Ammon's horn (tissue), 1 donor: ENCODE measurements around the gene MAPRE3.

ENCODE experiments used
- DNase-seq: peaks from one replicate; pipeline ENCODE4 v3.0.0-alpha.2; 2016; ENCODE audit warnings: low spot score

The MAPRE3 gene

DNA sequence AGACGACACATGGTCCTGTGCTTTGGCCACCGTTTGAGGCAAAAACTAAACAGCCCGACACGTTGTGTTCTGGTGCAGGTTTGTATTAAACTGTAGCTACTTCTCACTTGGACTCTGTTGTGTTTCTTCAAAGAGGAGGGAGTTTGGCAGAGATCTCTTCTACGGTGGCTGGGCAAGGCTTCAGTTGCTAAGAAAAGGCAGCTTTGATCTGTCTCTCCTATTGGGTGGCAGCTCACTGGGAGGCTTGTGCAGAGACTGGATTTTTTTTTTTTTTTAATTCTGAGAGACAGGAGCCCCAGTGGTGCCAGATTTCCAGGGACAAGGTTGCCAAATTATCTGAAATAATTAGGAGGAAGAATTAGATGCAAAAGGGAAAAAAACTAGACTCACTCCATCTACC is 20.2 kb upstream of the MAPRE3 start:
- DNase-seq = no peak

DNA sequence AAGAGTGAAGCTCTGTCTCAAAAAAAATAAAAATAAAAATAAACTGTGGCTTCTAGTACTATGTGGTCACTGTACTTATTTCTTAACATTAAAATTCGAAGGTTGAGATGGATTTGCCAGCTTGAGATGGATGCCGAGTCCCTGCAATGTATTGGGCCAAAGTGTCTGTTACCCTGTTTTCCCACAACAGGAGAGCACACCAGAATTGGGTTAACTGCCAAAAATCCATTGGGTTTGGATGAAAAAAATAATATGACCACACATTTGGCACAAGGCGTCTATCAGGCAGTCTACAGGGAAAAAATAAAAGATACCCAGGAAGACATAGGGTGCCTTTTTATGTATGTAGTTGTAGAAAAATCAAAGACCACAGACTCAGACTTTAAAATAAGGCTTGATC is 19.2 kb upstream of the MAPRE3 start:
- DNase-seq = no peak

DNA sequence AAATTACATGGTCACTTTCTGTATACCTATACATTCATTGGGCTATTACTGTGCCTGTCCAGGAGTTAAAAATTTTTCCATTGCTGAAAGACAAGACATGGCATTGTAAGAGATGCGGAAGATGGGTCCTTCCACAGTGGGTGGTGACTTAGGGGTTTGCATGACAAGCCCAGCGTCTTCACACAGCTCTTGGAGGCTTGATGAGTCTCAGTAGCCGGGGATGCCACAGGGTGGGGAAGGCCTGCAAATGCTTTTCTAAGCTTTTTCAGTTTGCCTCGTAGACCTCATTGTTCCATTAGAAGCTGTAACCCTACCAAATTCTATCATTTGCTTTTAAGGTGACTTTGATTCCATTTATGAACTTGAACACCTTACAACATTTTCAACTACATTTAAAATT is 18.1 kb upstream of the MAPRE3 start:
- no peak for DNase-seq

DNA sequence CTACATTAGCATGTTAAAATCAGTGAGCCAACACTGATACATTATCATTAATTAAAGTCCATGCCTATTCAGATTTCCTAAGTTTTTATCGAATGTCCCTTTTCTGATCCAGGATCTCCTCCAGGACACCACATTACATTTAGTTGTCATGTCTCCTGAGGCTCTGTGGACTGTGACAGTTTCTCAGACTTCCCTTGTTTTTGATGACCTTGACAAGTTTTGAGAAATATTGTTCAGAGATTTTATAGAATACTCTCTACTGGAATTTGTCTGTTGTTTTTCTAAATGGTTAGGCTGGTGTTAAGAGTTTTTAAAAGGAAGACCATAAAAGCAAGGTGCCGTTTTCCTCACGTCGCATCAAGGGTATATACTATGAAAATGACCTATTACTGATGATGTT is 16.3 kb upstream of the MAPRE3 start:
- no peak for DNase-seq

- DNase-seq = no peak
Observed at GRCh38 chr2:26957041-26957440, 13.4 kb upstream of the MAPRE3 start.

DNA sequence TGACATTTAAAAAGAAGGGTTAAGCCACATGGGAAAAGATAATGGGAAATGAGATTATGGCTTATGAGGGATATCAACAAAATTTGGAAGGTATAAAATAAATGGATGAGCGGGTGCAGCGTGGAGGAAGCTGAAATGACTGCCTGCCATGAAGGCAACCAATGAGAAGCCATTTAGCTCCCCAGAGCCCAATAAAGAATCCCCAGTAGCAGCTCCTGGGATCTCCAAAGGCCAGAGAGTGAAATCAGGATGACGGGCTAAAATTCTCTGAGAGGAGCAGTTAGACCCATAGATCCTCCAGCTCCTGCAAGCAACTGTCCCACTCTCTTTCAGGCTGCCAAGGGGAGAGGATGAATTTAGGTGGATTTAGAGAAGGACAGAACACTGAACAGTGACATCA is 12.9 kb upstream of the MAPRE3 start:
- no peak for DNase-seq

GRCh38 chr2:26959331-26959730 is 11.1 kb upstream of the MAPRE3 start:
- DNase-seq = no peak

GRCh38 chr2:26964446-26965130 is 5.8 kb upstream of the MAPRE3 start:
- no peak for DNase-seq

GRCh38 chr2:26968001-26968400 is 2.4 kb upstream of the MAPRE3 start:
- no peak for DNase-seq

DNA sequence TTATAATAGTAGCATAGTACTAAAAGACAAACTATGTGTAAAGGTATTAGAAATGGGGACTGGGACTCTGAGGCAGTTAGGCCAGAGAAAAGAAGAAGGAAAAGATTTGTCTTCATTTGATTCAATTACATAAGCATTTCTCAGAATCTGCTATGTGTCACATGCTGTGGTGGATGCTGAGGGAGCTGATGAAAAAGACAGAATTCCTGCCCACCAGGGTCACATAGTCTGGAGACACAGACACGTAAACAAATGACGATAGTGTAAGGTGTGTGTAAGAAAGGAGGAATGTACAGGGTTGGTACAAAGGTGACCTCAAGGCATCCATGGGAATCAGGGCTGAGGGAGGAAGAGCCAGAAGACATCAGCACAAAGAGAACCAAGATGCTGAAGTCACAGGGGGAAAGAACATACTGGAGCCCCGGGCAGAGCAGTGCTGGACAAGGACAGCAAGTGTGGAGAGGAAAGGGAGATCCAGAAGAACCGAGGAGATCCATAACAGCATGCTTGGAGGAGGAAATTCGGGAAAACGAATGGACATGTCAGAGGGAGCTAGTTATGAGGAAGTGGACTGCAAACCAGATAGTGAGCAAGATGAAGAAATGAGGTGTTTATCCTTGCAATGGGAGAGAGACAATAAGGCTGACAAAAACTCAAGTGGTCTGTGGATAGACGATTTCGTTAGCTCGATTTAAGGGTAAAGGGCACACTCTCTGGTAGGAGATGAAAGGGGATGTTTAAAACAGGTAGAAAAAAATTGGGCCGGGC is 1.2 kb upstream of the MAPRE3 start:
- no peak for DNase-seq

DNA sequence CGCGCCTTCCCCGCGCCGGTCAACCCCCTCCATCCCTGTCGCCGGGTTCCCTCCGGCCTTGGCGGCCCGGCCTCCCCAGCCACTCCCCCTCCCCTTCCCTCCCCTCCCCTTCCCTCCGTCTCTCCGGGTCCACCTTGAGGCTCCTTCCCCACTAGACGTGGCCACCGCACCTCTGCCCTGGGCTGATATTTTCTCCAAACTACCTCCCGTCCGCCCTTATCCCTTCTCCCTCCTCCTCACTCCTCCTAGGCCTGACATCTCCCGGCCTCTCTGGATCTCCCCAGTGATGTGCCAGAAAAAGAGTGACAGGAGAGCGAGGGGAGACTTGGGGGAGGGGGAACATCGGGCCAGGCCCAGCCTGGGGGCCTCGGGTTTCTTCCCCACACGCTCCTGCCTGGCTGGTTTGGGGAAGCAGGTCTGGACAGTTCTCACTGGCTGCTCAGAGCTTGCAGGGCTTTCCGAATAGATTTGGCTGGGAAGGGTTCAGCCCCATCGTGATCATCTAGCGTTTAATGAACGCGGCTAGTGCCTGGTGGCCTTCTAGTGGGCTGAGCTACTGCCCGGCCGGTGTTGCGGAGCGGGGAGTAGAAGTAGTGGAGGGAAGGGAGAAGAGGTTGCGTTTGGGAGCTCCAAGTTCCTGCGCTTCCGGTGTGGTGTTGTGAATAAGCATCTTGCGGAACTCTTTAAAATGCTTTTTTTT is 641 bp downstream of the MAPRE3 start:
- peak; percentile 30 for DNase-seq

DNA sequence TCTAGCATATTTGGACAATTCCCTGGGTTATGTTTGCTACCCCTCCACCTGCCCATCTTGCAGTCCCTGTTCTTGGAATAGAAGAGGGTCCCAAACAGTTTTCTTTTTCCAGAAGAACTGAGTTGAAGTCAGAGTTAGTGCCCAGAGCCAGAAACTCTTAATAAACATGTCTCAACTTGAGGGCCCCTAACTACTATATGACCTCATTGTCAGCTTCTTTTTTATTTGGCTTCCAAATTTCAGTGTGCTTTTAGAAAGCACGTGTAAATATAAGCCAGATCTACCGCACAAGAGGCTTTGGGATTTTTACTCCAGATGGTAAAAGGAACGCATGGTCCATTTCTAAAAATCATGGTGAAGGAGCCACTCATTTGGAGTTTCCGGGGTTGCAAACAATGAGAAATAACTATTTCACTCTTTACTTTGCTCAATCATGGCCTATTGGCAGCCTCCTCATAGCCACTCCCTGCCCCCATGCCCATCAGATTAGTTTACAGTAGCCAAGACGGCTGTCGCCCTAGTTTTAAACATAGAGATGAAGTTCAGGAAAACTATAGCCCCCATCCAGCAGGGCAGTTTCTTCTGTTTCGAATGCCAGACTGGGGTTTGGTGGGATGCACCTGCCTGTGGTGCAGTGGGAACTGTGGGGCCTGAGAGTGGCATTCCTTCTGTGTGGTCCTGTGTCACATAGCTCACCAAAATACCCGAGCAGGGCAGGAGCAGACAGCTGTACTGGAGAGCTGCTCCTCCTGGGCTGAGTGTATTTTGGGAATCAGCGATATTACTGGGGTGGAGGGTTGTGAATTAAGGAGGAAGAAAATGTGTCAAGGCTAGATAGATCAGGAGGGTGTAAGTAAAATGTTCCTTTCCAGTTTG is 1.7 kb downstream of the MAPRE3 start:
- no peak for DNase-seq

GRCh38 chr2:26974352-26974751 is 3.9 kb downstream of the MAPRE3 start:
- no peak for DNase-seq

DNA sequence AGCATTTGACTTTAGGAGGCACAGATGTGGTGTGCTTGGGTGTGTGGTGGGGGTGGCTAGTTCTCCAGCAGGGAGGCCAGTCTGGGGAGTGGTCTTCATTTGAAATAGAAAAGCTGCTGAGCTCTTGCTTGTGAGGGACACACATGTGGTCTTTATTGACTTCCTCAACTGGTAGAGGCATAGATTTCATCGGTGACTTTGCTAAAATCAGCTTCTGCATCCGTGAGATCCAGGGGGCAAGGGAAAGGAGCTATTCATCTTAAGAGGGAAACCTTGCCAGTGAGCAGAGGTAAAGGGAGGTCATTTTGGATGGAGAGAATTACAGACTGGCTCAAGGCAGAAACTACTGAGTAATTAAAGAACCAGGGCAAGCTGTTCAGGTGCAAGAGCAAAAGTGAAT is 4.7 kb downstream of the MAPRE3 start:
- no peak for DNase-seq

DNA sequence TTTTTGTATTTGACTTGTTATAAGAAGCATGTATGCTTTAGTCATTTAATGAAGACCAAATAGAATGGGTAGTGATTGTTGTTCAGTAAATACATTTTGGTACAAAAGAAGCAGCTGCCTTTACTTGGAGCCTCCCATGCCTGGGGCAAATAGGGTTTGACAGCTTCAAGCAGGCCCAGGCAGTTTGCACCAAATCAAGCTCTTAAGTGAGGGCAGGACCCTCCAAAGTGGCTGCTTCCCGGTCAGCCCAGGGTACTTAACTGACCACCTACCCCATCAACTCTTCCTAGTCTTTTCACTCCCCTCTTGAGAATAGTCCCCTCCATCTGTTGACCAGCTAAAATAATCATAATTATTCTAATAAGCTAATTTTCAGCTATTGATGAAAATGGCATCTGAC is 5.2 kb downstream of the MAPRE3 start:
- no peak for DNase-seq

DNA sequence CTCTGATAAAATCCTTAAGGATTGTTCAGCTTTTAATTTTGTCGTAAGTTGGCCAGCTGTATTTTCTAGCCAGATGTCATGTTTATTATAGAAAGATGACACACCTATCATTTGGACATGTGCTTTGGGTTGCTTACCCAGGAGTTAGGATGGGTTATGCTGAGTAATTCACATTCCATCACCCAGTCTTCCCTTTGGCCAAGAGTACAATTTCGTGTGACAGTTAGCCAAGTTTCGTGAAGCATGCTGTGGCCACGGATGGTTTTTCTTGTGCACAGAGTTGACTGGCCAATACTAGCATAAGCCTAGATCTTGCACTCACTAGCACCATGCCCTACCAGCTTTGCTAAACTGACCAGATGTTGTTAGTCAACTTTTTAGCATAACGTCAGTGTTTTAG is 5.8 kb downstream of the MAPRE3 start:
- DNase-seq = no peak

- no peak for DNase-seq
Observed at GRCh38 chr2:26977012-26977411, 6.6 kb downstream of the MAPRE3 start.

- DNase-seq = no peak
Observed at GRCh38 chr2:26978061-26978596, 7.7 kb downstream of the MAPRE3 start.

DNA sequence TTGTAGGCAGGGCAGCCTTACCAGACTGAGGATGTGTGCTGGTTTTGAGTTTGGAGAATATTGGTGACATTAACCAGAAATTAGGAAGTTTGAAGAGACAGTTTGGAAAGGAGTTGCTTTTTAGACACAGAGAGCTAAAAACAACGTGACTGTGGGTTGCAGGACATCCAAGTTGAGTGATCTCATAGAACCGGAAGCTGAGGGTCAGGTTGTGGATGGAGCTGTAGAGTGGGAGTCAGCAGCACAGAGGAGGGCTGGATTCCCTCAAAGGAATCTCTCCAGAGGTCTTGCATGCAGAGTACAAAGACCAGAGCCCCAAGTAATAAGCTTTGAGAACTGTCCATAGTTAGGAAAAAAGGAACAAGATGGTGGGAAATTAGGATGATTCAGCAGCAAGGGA is 9.3 kb downstream of the MAPRE3 start:
- no peak for DNase-seq

DNA sequence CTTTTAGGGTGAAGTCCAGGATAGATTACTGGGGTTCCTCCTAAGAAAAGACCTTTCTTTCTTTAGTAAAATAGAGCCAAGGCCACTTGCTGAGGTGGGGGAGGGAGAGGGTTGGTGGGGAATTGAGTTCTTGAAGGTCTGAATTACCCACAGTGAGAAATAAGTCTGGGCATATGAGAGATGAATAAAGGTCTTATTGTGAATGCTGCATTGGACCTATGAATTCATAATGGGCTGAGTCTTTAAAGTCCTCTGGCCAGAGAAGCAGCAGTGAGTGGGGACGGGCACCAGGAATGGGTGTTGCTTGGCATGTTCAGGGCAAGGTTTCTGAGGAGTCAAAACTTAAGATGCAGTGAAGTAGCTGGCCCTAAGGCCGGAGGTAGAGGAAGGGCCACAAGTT is 10.5 kb downstream of the MAPRE3 start:
- DNase-seq = peak; percentile 35

DNA sequence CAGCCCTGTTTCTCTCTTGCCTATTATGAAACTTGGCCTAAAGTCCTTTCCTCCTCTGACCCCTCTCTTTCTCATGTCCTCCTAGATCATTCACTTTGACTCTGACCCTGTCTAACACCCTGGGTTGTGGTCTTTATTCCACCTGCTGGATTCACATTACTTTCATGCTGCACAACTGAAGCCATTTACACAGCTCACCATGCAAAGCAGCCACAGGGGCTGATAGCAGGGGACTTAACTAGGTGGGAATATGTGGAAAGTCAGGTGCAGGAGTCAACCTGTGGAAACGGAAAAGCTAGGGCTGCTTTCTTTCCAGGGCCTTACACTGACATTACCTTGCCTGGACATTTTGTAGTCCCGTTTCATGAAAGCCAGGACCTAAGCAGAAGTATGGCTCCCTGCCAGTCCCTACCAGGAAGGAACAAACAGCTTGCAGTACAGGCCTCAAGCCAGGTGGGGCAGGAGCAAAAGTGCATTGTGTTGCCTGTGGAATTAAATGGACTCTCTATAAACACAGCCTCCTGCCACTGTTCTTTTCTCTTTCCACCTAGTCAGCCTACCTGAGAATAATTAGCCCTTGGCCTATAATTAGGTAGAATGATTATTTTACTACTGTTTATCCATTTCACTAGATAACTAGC is 11.8 kb downstream of the MAPRE3 start:
- DNase-seq = peak; percentile 83
